Measurements from ENCODE around the gene RREB1. TPM values are rescaled to one million over a fixed set of nuclear protein-coding genes. Genes with fewer than 3 reads are reported as not detected.
A peak's percentile ranks its signal among the peaks of the same experiment; 100 is the strongest.
"Not testable (repeated sequence)": the region's sequence is repeated elsewhere in the genome, so short reads cannot be mapped to it uniquely, and the experiment has no call there.

RREB1 gene
- total and polyA plus RNA-seq, 5 donors = 7.8 to 40.4 (median 37.0) TPM

GRCh38 chr6:7156643-7157278, 49.0 kb downstream of the RREB1 start:
- H3K9me3 ChIP-seq (ENCODE audit: control insufficient read depth, low read length) = no peaks in the 10 kb centered on the region
- H3K4me1 ChIP-seq (ENCODE audit: control insufficient read depth, insufficient read depth, low read length) = peaks cover 25% of the 10 kb centered on the region
- ATAC-seq = no peak

GRCh38 chr6:7157307-7157706, 49.5 kb downstream of the RREB1 start:
- H3K4me1 ChIP-seq (ENCODE audit: control insufficient read depth, insufficient read depth, low read length) = peaks cover 25% of the 10 kb centered on the region
- DNase-seq; ATAC-seq; H3K4me3 ChIP-seq (ENCODE audit: low read length); H3K27ac ChIP-seq (ENCODE audit: low read length); H3K9me3 ChIP-seq (ENCODE audit: control insufficient read depth, low read length); H3K27me3 ChIP-seq (ENCODE audit: control insufficient read depth, insufficient read depth); intact Hi-C loops (cut with DNase I): not testable (repeated sequence)
- WGBS = 97% methylated on average over 7 of the region's 7 CpGs

More at GRCh38 chr6:7156643-7157278, 49.0 kb downstream of the RREB1 start:
- Histone ChIP-seq H3K27me3 (ENCODE audit: control insufficient read depth, insufficient read depth) (no peaks in the 10 kb centered on the region), H3K4me3 (ENCODE audit: low read length) (no peak overlapping the region), H3K27ac (ENCODE audit: low read length) (peak overlapping the region; percentile 4)
- 68% methylated on average over 11 of the region's 11 CpGs for WGBS
- DNase-seq = no peak
- intact Hi-C loops (cut with DNase I) = no loop called here

GRCh38 chr6:7157752-7158616, 50.2 kb downstream of the RREB1 start:
- H3K4me3 ChIP-seq (ENCODE audit: low read length) = no peak overlapping the region
- peak in 1 of 2 donors; percentile 22 for ATAC-seq
- DNase-seq = no peak
- WGBS = 78% methylated on average over 6 of the region's 6 CpGs
- intact Hi-C loops (cut with DNase I) = no loop called here
- H3K27ac ChIP-seq (ENCODE audit: low read length) = no peak overlapping the region
- H3K9me3 ChIP-seq (ENCODE audit: control insufficient read depth, low read length) = no peaks in the 10 kb centered on the region
- H3K4me1 ChIP-seq (ENCODE audit: control insufficient read depth, insufficient read depth, low read length) = peaks cover 23% of the 10 kb centered on the region
- H3K27me3 ChIP-seq (ENCODE audit: control insufficient read depth, insufficient read depth) = no peaks in the 10 kb centered on the region

- intact Hi-C loops (cut with DNase I) = no loop called here
- DNase-seq = no peak
- H3K27ac ChIP-seq (ENCODE audit: low read length) = peak overlapping the region; percentile 42
Observed at GRCh38 chr6:7159790-7160525, 52.2 kb downstream of the RREB1 start.

GRCh38 chr6:7161253-7161623, 53.5 kb downstream of the RREB1 start:
- Histone ChIP-seq H3K27me3 (ENCODE audit: control insufficient read depth, insufficient read depth) (no peaks in the 10 kb centered on the region), H3K4me3 (ENCODE audit: low read length) (no peak overlapping the region), H3K27ac (ENCODE audit: low read length) (no peak overlapping the region), H3K4me1 (ENCODE audit: control insufficient read depth, insufficient read depth, low read length) (peaks cover 28% of the 10 kb centered on the region), H3K9me3 (ENCODE audit: control insufficient read depth, low read length) (no peaks in the 10 kb centered on the region)
- intact Hi-C loops (cut with DNase I) = no loop called here
- DNase-seq = no peak
- ATAC-seq = no peak

More at GRCh38 chr6:7159790-7160525, 52.2 kb downstream of the RREB1 start:
- WGBS = 87% methylated on average over 4 of the region's 4 CpGs
- no peak overlapping the region for H3K4me3 ChIP-seq (ENCODE audit: low read length)
- H3K9me3 ChIP-seq (ENCODE audit: control insufficient read depth, low read length) = no peaks in the 10 kb centered on the region
- H3K4me1 ChIP-seq (ENCODE audit: control insufficient read depth, insufficient read depth, low read length) = peaks cover 26% of the 10 kb centered on the region
- ATAC-seq = peak in 1 of 2 donors; percentile 30
- no peaks in the 10 kb centered on the region for H3K27me3 ChIP-seq (ENCODE audit: control insufficient read depth, insufficient read depth)

- intact Hi-C loops (cut with DNase I) = no loop called here
- H3K9me3 ChIP-seq (ENCODE audit: control insufficient read depth, low read length) = no peaks in the 10 kb centered on the region
- H3K4me3 ChIP-seq (ENCODE audit: low read length) = no peak overlapping the region
- H3K27me3 ChIP-seq (ENCODE audit: control insufficient read depth, insufficient read depth) = no peaks in the 10 kb centered on the region
- ATAC-seq (no peak), DNase-seq (no peak)
- H3K4me1 ChIP-seq (ENCODE audit: control insufficient read depth, insufficient read depth, low read length) = peaks cover 28% of the 10 kb centered on the region
- 78% methylated on average over 4 of the region's 4 CpGs for WGBS
- H3K27ac ChIP-seq (ENCODE audit: low read length) = no peak overlapping the region
Observed at GRCh38 chr6:7161845-7162244, 54.1 kb downstream of the RREB1 start.

- no peak overlapping the region for H3K4me3 ChIP-seq (ENCODE audit: low read length)
- H3K27ac ChIP-seq (ENCODE audit: low read length) = no peak overlapping the region
- H3K27me3 ChIP-seq (ENCODE audit: control insufficient read depth, insufficient read depth) = no peaks in the 10 kb centered on the region
- WGBS = 79% methylated on average over 12 of the region's 12 CpGs
- intact Hi-C loops (cut with DNase I) = no loop called here
- H3K9me3 ChIP-seq (ENCODE audit: control insufficient read depth, low read length) = no peaks in the 10 kb centered on the region
- peaks cover 25% of the 10 kb centered on the region for H3K4me1 ChIP-seq (ENCODE audit: control insufficient read depth, insufficient read depth, low read length)
- no peak for ATAC-seq
- no peak for DNase-seq
Observed at GRCh38 chr6:7163661-7164071, 55.9 kb downstream of the RREB1 start.

GRCh38 chr6:7164536-7165001, 56.8 kb downstream of the RREB1 start:
- intact Hi-C loops (cut with DNase I) = no loop called here
- H3K9me3 ChIP-seq (ENCODE audit: control insufficient read depth, low read length) = no peaks in the 10 kb centered on the region
- ATAC-seq = no peak
- peaks cover 31% of the 10 kb centered on the region for H3K4me1 ChIP-seq (ENCODE audit: control insufficient read depth, insufficient read depth, low read length)
- H3K4me3 ChIP-seq (ENCODE audit: low read length) = no peak overlapping the region
- no peak for DNase-seq
- peak overlapping the region; percentile 9 for H3K27ac ChIP-seq (ENCODE audit: low read length)
- H3K27me3 ChIP-seq (ENCODE audit: control insufficient read depth, insufficient read depth) = no peaks in the 10 kb centered on the region
- 63% methylated on average over 5 of the region's 5 CpGs for WGBS

GRCh38 chr6:7165002-7165889, 57.5 kb downstream of the RREB1 start:
- WGBS = 48% methylated on average over 11 of the region's 11 CpGs
- Histone ChIP-seq H3K4me1 (ENCODE audit: control insufficient read depth, insufficient read depth, low read length) (peaks cover 36% of the 10 kb centered on the region), H3K27ac (ENCODE audit: low read length) (peak overlapping the region; percentile 9), H3K27me3 (ENCODE audit: control insufficient read depth, insufficient read depth) (no peaks in the 10 kb centered on the region), H3K4me3 (ENCODE audit: low read length) (no peak overlapping the region), H3K9me3 (ENCODE audit: control insufficient read depth, low read length) (no peaks in the 10 kb centered on the region)
- intact Hi-C loops (cut with DNase I) = no loop called here
- DNase-seq (no peak), ATAC-seq (peak; percentile 9 to 22)

- DNase-seq = no peak
- H3K4me1 ChIP-seq (ENCODE audit: control insufficient read depth, insufficient read depth, low read length) = peaks cover 40% of the 10 kb centered on the region
- H3K27ac ChIP-seq (ENCODE audit: low read length) = no peak overlapping the region
- WGBS = 79% methylated on average over 4 of the region's 4 CpGs
- no peaks in the 10 kb centered on the region for H3K27me3 ChIP-seq (ENCODE audit: control insufficient read depth, insufficient read depth)
- no peak for ATAC-seq
- intact Hi-C loops (cut with DNase I) = no loop called here
- H3K9me3 ChIP-seq (ENCODE audit: control insufficient read depth, low read length) = no peaks in the 10 kb centered on the region
- H3K4me3 ChIP-seq (ENCODE audit: low read length) = no peak overlapping the region
Observed at GRCh38 chr6:7165890-7166267, 58.1 kb downstream of the RREB1 start.

Measured in right cardiac atrium (tissue), 5 donors.